NCI-H2107 (cell line): ENCODE data around the gene UMPS.
"Not testable (repeated sequence)": the region's sequence is repeated elsewhere in the genome, so short reads cannot be mapped to it uniquely, and the experiment has no call there.

Source experiments
- DNase-seq: peaks from one replicate; lab custom pipeline; 2025; lab: John Stamatoyannopoulos, UW

The UMPS gene

DNA sequence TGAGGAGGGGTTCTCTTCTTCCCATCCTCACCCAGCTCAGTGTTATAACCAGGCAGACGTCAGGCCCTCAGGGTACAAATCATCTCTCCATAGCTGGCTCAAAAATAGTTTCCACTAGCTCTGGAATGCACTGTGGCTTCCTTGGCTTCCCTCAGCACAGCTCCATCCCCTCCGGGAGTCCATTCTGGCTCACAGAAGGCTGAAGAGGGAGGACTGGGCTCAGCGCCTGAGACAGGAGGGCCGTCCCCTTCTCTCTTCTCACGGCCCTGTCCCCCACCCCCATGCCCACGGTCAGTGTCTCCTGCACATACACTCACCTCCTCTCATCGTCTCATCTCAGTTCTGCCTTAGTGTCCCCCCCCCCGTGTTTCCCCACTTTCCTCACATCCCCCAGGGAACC is 50.1 kb downstream of the UMPS start:
- no peak for DNase-seq

DNA sequence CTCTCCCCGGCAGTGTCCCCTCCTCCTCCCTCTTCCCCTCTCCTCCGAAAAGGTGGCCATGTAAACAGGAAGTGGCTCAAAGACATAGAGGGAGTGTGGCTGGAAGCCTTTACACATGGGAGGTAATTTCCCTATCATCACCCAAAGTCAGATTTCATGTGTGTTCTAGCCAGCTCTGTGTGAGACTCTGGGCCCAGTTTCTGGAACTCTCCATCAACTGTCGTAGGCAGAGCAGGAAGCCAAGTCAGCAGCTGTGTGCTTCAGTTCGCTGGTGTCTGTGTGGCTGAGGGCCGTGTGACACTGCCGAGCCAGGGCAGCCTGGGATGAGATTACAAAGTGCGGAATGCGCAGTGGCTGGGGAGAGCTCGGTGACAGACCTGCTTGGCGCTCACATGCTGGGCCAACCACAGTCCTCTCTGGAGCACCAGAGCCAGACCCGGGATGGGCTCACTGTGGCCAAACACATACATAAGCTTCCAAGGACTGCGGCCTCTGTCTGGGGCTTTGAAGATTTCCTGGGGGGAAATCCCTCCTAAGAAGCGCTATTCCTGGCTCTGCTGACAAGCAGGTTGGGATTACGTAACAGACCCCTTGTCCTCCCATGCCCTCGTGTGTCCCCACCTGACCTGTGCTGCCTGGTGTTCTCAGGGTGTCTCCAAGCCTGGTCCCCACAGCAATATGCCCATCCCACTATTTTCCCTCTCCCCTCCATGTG is 50.7 kb downstream of the UMPS start:
- DNase-seq = no peak

DNA sequence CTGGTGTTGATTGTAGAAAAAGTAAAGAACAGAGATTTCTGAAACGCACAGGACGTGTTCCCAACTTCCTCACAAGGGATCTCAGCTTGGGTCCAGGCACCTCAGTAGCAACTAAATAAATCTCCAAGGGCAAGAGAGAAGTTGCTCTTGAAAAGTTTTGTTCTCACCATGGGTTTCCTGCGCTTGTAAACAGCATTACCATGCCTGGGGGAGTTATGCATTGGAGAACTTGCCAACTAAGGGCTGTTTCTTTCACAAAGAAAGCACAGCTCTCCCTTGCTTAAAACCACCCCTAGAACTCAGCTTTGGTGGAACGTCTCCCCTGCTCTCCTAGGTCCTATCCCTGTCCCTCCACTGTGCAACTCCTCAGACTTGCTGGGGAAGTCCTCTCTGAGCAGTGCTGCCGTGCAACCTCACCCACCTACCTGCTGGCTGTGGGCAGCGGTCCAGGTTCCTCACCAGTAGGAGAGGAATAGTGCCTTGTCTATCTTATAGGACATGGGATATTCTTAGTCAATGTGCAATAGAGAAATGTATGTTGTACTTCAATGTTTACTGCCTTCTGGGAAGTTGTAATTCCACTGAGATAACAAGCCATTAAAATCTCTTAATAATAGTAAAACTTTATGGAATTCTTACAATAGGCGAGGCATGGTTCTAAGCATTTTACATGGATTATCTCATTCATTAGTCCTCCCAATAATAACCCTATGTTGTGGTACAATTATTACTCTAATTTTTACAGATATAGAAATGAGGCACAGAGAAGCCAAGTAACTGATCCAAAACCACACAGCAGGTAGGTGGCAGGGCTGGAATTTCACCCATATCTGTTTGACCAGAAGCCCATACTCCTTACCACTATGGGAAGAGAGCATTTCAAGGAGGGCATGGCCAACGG is 51.5 kb downstream of the UMPS start:
- DNase-seq = no peak

DNA sequence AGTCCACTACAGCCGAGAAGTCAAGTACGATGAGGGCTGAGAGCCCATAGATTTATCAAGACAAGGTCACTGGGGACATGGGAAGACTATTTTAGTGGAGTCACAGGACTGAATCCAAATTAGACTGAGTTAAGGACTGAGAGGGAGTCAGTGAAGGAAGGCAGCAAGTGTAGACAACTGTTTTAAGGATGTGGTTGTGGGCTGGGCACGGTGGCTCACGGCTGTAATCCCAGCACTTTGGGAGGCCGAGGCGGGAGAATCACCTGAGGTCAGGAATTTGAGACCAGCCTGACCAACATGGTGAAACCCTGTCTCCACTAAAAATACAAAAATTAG is 52.1 kb downstream of the UMPS start:
- DNase-seq = not testable (repeated sequence)

DNA sequence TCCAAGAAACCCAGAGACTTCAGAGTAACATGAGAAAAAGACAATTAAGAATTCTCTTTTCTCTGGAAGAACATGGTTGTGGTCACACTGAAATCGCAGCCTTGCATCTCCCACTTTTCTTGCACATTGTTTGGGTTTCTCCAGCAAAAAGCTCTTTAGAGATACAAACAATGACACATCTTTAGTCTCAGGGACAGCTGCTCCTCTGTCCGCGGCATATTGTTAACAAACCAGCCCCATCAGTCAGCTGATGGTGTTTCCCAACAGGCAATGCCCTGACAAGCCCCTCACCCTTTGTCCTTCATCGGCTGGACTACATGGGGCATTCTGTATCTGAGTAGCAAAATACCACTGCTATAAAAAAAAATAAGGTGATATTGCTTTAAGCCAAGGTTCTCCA is 53.4 kb downstream of the UMPS start:
- no peak for DNase-seq

DNA sequence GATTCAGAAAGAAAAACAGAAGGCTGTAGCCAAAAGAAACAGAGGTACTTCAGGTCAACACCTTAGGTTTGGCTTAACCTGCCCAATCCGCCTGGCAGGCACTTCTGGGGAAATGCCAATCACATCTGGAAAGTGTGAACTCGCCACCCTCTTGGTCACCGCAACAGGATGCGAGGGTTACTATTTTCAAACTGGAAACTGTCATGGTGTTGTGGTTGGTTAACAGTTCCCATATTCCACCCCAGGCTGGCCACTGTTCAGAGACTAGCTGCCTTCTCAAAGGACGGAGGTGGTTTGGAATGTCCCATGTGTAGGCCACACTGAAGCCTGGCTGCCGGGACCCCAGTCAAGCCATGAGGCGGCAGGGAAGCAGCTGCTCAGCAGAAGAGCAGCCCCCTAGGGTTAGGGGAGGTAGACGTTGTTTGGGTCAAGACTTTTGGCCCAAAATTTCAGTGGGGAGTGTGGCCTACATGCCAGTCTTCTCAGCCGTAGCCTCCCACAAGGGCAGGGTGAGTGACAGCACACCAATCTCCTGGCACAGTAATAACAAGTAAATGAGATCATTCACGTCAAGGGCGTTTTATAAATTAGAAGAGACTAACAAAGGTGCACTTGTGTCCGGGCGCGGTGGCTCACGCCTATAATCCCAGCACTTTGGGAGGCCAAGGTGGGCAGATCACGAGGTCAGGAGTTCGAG is 54.6 kb downstream of the UMPS start:
- DNase-seq = no peak

DNA sequence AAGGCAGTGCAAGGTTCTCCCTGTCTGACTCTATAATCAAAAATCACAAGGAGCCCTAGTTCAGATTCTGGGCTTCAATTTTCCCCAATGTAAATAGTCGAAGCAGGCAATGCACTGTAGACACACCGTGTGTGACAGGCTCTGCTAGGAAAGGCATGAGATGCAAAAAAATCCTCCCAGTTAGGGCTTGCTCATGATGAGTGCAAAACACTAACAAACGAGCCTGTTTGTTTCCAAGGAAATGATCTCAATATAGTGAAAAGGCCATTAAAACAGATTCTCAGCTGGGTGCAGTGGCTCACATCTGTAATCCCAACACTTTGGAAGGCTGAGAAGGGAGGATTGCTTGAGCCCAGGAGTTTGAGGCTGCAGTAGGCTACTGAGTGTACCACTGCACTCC is 55.7 kb downstream of the UMPS start:
- DNase-seq = no peak

DNA sequence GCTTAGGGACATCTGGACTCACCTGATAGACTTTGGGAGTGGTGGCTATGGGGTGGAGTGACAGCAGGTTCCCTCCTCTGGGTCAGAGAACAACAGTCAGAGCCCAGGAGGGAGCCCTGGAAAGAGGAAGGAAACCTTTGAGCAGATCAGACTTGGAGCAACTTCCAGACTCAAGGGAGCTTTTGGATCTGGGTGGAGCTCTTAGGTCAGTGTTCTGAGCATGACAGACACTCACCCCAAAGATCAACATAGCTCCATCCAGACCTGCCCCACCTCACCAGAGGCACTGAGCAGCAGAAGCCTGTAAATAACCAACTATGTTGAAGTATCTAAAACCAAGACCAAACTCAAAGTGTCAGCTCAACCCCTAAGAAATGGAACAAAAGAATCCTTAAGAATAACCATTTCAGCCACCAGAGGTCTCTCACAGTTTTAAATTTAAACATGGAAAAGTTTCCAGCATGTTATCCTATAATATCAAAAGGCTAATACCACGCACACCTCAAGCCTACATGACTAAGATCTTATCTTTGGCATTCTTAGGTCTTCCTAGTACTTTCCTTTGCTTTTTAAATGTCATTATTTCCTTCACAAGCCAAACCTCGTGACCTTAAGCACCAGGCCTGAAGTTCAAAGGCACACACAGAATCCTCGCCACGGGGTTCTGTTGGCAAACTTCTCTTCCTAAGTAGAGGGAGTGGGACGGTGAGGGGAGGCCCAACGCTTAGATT is 56.4 kb downstream of the UMPS start:
- no peak for DNase-seq

DNA sequence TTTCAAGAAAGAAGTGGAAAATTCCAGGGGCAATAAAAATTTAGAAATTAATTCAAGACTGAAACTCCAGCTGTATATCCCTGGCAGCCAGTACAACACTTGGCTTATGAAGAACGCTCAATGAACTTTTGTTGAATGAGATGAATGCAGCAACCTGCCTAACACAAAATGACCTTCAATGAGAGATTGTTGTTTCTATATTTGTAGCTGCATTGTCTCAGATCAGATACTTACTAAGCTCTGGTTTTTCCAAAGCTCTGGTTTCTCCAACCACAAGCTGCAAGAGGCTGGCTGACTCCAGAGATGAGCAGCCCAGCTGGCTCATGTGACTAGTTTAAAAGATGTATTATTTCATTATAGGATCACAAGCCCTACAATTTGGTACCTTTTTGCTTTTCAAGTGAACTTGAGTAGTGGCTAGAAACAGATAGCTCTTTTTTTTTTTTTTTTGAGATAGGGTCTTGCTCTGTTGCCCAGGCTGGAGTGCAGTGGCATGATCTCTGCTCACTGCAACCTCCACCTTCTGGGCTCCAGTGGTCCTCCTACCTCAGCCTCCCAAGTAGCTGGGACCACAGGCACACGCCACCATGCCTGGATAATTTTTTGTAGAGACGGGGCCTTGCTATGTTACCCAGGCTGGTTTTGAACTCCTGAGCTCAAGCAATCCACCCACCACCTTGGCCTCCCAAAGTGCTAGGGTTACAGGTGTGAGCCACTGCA is 57.4 kb downstream of the UMPS start:
- no peak for DNase-seq

DNA sequence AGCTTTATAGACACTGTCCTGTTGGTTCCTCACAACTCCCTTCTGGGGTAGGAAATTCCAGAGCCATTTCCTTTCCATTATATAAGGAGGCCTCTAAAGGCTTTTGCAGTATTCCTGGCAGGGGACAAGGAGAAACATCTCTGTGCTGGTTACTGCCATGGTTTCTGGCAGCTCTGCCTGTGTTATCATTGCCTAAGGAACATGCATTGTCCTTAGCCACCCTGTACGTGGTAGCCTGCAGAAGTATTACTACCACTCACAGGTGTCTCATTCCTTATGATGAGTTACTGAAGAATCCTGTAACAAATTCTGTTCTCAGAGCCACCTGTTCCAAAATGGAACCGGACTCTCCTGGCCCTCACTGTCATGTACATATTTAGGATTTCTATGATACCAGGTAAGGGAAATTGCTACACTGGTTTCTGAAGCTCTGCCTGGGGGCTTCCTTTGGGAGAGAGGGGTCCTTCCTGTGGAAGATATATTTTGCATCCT is 58.0 kb downstream of the UMPS start:
- DNase-seq = no peak

DNA sequence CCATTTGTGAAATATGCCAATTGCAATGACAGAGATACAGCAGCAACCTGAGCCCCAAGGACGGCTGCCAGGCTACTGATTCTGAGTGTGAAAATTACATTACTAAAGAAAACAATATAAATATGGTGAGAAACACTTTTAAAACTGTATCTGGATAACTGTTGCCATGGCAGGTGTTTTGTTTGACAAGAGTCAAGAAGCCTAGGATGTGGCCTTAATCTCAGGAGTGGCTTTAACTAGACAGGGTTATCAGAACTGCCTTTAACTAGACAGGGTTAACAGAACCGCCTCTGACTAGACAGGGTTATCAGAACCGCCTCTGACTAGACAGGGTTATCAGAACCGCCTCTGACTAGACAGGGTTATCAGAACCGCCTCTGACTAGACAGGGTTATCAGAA is 58.9 kb downstream of the UMPS start:
- not testable (repeated sequence) for DNase-seq

DNA sequence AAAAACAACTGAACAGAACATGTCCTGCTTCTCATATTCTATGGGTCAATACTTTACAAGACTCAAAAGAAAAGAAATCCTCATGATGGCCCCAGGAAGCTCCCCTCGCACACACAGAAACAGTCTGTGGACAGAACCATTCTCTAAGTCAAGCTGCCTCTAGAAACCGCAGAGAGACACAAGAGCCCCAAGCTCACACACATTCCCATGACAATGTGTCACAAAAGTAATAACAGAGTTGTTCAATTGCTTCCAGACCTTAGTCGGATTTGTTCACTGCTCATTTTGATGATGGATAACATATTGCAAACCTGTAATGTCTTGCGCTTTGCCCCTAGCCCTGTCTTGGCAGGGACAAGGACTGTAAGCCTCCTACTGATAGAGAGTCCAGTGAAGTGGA is 60.9 kb downstream of the UMPS start:
- no peak for DNase-seq

DNA sequence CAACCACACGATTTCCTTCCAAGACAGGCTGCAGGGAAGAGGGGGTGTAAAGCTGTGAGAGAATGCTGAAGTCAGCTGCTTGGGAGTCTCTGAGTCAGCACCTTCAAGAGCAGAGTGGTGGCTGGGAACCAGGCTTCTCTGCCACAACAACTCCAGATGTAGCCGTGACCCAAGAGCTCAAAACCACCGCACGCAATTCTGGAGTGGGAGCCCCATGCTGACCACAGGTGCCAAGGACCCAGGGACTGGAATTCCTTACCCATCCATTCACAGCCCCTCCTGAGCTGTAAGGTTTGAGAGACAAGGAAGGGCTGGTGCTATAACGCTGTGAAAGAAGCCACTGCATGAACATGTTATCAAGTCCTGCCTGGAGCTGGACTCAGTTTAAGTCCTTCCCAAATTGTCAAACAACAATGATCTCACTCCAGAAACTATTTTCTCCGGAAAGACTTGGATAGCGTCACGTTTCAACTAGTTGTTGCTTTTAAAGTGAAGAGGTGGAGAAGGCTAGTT is 61.4 kb downstream of the UMPS start:
- DNase-seq = no peak

DNA sequence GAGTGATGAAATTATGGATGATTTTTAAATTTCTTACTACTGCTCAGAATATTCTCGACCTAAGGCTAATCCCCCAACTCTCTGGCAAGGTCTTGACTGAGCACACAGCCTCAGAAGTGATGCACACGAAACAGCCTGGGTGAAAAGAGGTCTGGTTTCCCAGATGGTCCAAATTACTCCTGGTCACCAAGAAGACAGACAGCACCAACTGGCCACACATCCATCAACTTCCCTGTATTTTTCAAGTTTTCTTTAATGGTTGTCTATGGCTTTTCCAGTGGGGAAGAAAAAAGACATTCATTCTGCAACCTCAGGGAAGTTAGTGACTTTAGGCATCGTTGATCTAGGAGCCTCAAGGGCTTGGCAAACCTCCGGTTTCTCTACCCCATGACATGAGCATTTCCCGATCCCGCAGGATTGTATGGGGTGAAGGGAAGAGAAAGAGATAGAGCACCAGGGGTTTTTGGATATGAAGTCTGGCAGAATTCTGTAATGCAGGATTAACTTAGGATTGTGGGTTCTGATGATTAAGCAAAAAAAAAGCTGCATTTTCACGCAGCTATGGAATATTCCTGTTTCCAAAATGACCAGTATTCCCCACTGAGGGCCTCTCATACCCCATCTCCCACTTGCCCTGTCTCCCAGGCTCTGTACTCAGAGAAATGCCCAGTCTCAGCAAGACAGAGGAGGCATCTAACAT is 62.2 kb downstream of the UMPS start:
- no peak for DNase-seq

DNA sequence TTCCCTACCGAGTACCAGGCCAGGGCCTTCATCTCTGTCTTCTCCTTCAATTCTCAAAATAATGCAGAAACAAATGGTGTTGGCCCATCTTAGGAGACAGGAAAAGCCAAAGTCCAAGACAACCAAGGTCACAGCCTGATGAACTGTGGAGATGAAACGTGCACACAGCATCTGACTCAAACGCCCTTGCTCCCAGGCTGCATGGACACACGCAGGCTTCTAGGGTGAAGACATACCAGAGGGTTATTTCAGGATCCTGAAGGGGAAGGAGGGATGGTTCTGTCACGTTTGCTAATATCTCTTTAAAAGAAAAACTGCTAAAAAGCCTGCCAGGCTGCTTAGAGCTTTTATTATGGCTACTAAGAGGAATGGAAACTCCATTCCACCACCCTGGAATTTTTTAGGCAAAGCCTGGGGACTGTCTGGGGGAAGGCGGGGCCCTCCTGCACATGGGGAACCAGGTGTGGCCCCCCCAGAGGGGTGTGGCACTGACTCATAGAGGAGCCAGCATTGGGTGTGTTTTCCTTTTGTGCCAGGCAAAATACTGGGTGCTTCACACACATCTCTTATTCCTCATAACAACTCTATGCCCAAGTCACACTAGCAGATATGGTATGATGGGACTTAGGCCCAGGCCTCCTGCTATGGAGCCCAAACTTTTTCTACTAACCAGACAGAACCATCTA is 62.9 kb downstream of the UMPS start:
- DNase-seq = no peak

DNA sequence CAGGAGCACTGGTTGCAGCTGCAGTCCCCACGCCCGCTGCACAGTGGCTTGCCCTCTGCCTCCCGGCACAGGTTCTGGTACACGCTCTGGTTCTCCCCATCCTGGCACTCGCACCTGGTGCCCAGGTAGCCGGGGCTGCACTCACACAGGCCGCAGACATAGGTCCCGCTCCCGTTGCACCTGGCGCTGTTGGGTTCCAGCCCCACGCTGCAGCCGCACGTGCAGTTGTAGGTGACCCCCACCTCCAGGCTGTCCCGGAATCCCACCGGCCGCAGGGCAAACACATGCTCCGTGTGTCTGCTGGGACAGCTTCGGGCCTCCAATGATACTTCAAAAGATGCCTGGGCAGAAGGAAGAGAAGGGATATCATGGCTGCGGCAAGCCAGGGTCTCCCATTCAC is 66.2 kb downstream of the UMPS start:
- DNase-seq = no peak

DNA sequence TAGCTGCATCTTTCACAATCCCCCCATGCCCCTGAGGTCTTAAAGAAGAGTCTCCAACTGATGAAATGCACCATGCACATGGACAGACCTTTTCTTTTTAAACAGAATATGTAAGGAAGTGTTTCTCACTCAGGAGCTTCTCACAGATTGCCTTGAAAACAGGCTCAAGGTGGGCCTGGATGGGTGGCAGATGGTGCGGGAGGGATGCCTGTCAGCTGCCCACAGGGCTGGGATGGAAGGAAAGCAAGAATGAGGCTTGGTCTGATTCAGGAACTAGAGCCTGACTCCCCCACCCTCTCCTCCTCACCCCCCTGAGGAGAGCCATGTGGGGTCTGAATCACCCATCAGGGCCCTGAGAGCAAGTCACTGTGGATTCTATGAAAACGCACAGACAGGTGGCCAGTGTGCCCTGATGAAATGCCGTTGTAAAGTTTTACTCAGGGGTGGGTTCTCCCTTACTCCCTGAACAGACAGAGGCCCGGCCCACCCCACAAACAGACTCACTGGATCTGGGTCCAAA is 67.2 kb downstream of the UMPS start:
- DNase-seq = no peak
